ENCODE results near the gene OSBPL9. TPM values are rescaled to one million over a fixed set of nuclear protein-coding genes. Genes with fewer than 3 reads are reported as not detected.
A peak's percentile ranks its signal among the peaks of the same experiment; 100 is the strongest.

The OSBPL9 gene
- total and polyA plus RNA-seq, 10 of the 15 experiments (the other 5 are each of a cell fraction or from before 2014, with no cell fraction given), result 25.9 to 156 (median 108) TPM

GRCh38 chr1:51729824-51730301, 113.0 kb downstream of the OSBPL9 start (continued):
- TF ChIP-seq ZNF687 (IDR thresholded peaks at IDR 0.05) (peak; percentile 19; the same call in 1 of the 2 replicates), HDAC6 (IDR thresholded peaks at IDR 0.05; ENCODE audit: unreplicated experiment) (no peak), SP1 (IDR thresholded peaks at IDR 0.05; ENCODE audit: low read depth, low read length) (no peak), YY1 (IDR thresholded peaks at IDR 0.05; ENCODE audit: low read depth, low read length) (0 out of 2 replicates have a peak, but pooled peaks have one; percentile 22), POLR2A (IDR thresholded peaks at IDR 0.05; ENCODE audit: low read depth, low read length) (peak; percentile 72; the same call in 1 of the 2 replicates), NKRF (conservative IDR thresholded peaks at IDR 0.05) (peak; percentile 80), ZNF622 (IDR thresholded peaks at IDR 0.05) (no peak), GATAD2B (conservative IDR thresholded peaks at IDR 0.05; ENCODE audit: low read depth) (peak; percentile 69), ZBTB33 (IDR thresholded peaks at IDR 0.05) (no peak), MEF2B (IDR thresholded peaks at IDR 0.05; ENCODE audit: partially characterized antibody, poor library complexity, severe bottlenecking) (peak; percentile 59), NR2F1 (conservative IDR thresholded peaks at IDR 0.05) (peak; percentile 85), HSF1 (IDR thresholded peaks at IDR 0.05; ENCODE audit: low read depth, low read length) (no peak), ETV6 (conservative IDR thresholded peaks at IDR 0.05 in 1 of 2, IDR thresholded peaks at IDR 0.05 in 1 of 2; ENCODE audit: borderline replicate concordance in 1 of 2, low read depth in 1 of 2) (no peak), EP300 (IDR thresholded peaks at IDR 0.05; ENCODE audit: borderline replicate concordance in 1 of 2, control insufficient read depth in 1 of 2, low read depth in 2 of 2, low read length in 2 of 2) (0 out of 4 replicates have a peak, but pooled peaks of 1 of the 2 experiments have one; percentile 3), MTA2 (IDR thresholded peaks at IDR 0.05; ENCODE audit: low read depth) (peak; percentile 50; the same call in 1 of the 2 replicates), USF2 (IDR thresholded peaks at IDR 0.05; ENCODE audit: borderline replicate concordance, low read depth, low read length) (no peak)
